ENCODE results near the gene LAP3.
"Not testable (repeated sequence)": the region's sequence is repeated elsewhere in the genome, so short reads cannot be mapped to it uniquely, and the experiment has no call there.

The LAP3 gene

GRCh38 chr4:17554568-17554967 lies 22.4 kb upstream of the LAP3 start:
- Mint-ChIP-seq H3K27ac (no peak overlapping the region), H3K4me1 (ENCODE audit: low read depth) (peaks cover 5% of the 10 kb centered on the region), H3K36me3 (ENCODE audit: low read depth) (no peaks in the 10 kb centered on the region), H3K27me3 (ENCODE audit: low read depth) (peaks cover 24% of the 10 kb centered on the region), H3K9me3 (no peaks in the 10 kb centered on the region), H3K4me3 (no peak overlapping the region)
- DNase-seq (ENCODE audit: low spot score) = no peak

- H3K27ac Mint-ChIP-seq = no peak overlapping the region
- H3K4me1 Mint-ChIP-seq (ENCODE audit: low read depth) = peaks cover 5% of the 10 kb centered on the region
- H3K27me3 Mint-ChIP-seq (ENCODE audit: low read depth) = peaks cover 22% of the 10 kb centered on the region
- no peaks in the 10 kb centered on the region for H3K9me3 Mint-ChIP-seq
- H3K36me3 Mint-ChIP-seq (ENCODE audit: low read depth) = no peaks in the 10 kb centered on the region
- DNase-seq (ENCODE audit: low spot score) = no peak
- no peak overlapping the region for H3K4me3 Mint-ChIP-seq
Measured at GRCh38 chr4:17556498-17556897, 20.5 kb upstream of the LAP3 start.

DNA sequence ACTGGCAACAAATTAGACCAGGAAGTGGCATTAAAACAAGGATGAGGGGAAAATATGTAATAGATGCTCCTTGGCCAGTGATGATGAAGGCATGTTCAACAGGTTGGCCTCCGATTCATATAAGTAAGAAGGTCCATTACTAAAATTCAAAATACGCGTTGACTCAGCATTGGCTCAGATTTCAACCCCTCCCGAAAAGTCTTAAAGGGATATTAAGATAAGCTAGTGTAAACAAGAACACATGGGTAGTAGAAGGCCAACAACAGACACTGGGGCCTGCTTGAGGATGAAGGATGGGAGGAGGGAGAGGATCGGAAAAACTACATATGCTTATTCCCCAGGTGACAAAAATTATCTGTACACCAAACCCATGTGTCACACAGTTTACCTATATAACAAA lies 19.1 kb upstream of the LAP3 start:
- Mint-ChIP-seq H3K9me3 (no peaks in the 10 kb centered on the region), H3K36me3 (ENCODE audit: low read depth) (no peaks in the 10 kb centered on the region), H3K4me3 (no peak overlapping the region), H3K27me3 (ENCODE audit: low read depth) (peaks cover 14% of the 10 kb centered on the region), H3K27ac (no peak overlapping the region), H3K4me1 (ENCODE audit: low read depth) (peaks cover 5% of the 10 kb centered on the region)
- DNase-seq (ENCODE audit: low spot score) = no peak

GRCh38 chr4:17558941-17559708 lies 17.9 kb upstream of the LAP3 start:
- no peaks in the 10 kb centered on the region for H3K36me3 Mint-ChIP-seq (ENCODE audit: low read depth)
- peaks cover 5% of the 10 kb centered on the region for H3K4me1 Mint-ChIP-seq (ENCODE audit: low read depth)
- no peak overlapping the region for H3K27ac Mint-ChIP-seq
- peaks cover 14% of the 10 kb centered on the region for H3K27me3 Mint-ChIP-seq (ENCODE audit: low read depth)
- no peak overlapping the region for H3K4me3 Mint-ChIP-seq
- DNase-seq (ENCODE audit: low spot score) = no peak
- H3K9me3 Mint-ChIP-seq = no peaks in the 10 kb centered on the region

GRCh38 chr4:17559709-17560048 lies 17.3 kb upstream of the LAP3 start:
- H3K27me3 Mint-ChIP-seq (ENCODE audit: low read depth) = peaks cover 15% of the 10 kb centered on the region
- H3K27ac Mint-ChIP-seq = no peak overlapping the region
- no peak for DNase-seq (ENCODE audit: low spot score)
- H3K36me3 Mint-ChIP-seq (ENCODE audit: low read depth) = no peaks in the 10 kb centered on the region
- no peak overlapping the region for H3K4me3 Mint-ChIP-seq
- no peaks in the 10 kb centered on the region for H3K9me3 Mint-ChIP-seq
- peaks cover 3% of the 10 kb centered on the region for H3K4me1 Mint-ChIP-seq (ENCODE audit: low read depth)

GRCh38 chr4:17560065-17560673 lies 16.8 kb upstream of the LAP3 start:
- peaks cover 11% of the 10 kb centered on the region for H3K27me3 Mint-ChIP-seq (ENCODE audit: low read depth)
- no peak overlapping the region for H3K4me3 Mint-ChIP-seq
- no peak for DNase-seq (ENCODE audit: low spot score)
- H3K36me3 Mint-ChIP-seq (ENCODE audit: low read depth) = no peaks in the 10 kb centered on the region
- no peak overlapping the region for H3K27ac Mint-ChIP-seq
- no peaks in the 10 kb centered on the region for H3K4me1 Mint-ChIP-seq (ENCODE audit: low read depth)
- H3K9me3 Mint-ChIP-seq = no peaks in the 10 kb centered on the region

DNA sequence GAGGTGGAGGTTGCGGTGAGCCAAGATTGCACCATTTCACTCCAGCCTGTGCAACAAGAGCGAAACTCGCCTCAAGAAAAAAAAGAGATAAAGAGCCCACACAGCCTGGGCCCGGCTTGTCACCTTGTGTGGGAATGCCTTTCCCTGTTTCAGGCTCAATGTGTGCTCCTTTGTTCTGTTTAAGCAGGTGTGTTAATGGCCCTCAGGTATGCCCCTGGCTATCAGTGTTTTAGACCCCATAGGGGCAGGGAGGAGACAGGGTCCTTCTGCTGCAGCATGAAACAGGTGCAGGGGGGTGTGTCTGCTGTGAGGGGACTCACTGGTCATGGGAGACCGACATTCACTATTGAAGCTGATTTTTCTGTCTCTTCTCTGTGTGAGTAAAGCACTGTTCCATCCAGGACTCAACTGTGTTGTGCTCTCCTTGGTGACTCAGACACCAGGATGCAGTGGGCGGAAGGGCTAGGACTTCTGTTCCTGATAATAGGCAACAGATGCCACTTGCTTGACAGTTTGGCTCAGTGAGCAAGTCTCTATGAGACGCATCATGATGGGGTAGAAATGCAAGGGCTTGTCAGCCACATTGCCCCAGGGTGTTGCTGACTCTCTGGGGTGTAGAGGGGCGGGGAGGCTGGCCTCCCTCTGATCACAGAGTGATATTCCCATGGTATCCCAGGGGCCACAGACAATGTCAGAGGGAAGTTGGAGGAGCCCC lies 15.6 kb upstream of the LAP3 start:
- no peak overlapping the region for H3K27ac Mint-ChIP-seq
- H3K4me3 Mint-ChIP-seq = no peak overlapping the region
- DNase-seq (ENCODE audit: low spot score) = no peak
- no peaks in the 10 kb centered on the region for H3K4me1 Mint-ChIP-seq (ENCODE audit: low read depth)
- H3K9me3 Mint-ChIP-seq = no peaks in the 10 kb centered on the region
- peaks cover 7% of the 10 kb centered on the region for H3K27me3 Mint-ChIP-seq (ENCODE audit: low read depth)
- H3K36me3 Mint-ChIP-seq (ENCODE audit: low read depth) = no peaks in the 10 kb centered on the region

GRCh38 chr4:17562157-17562556 lies 14.8 kb upstream of the LAP3 start:
- H3K9me3 Mint-ChIP-seq = no peaks in the 10 kb centered on the region
- H3K27me3 Mint-ChIP-seq (ENCODE audit: low read depth) = peaks cover 5% of the 10 kb centered on the region
- DNase-seq (ENCODE audit: low spot score) = no peak
- no peaks in the 10 kb centered on the region for H3K4me1 Mint-ChIP-seq (ENCODE audit: low read depth)
- no peaks in the 10 kb centered on the region for H3K36me3 Mint-ChIP-seq (ENCODE audit: low read depth)
- H3K4me3 Mint-ChIP-seq = no peak overlapping the region
- no peak overlapping the region for H3K27ac Mint-ChIP-seq

- Mint-ChIP-seq H3K4me1 (ENCODE audit: low read depth) (no peaks in the 10 kb centered on the region), H3K9me3 (no peaks in the 10 kb centered on the region), H3K4me3 (no peak overlapping the region), H3K27ac (no peak overlapping the region), H3K36me3 (ENCODE audit: low read depth) (no peaks in the 10 kb centered on the region), H3K27me3 (ENCODE audit: low read depth) (peaks cover 4% of the 10 kb centered on the region)
- no peak for DNase-seq (ENCODE audit: low spot score)
Measured at GRCh38 chr4:17565846-17566245, 11.2 kb upstream of the LAP3 start.

DNA sequence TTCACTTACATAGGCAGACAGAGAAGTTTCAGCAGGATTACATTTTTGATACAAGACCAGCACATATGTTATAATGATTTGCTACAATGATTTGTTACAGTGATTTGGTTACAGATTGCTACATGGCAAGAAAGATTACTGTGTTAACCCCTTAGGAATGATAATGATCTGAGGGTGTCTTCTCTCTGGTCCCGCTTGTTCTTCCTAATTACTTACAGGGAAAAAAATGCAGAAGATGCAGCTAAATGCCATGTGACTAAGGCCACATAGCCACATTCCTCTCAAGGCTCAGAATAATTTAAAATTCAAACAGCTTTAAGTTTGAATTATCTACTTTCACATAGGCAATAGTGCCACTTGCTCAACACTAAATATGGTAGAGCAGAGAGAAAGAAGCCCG lies 9.7 kb upstream of the LAP3 start:
- DNase-seq (ENCODE audit: low spot score) = no peak
- H3K4me1 Mint-ChIP-seq (ENCODE audit: low read depth) = no peaks in the 10 kb centered on the region
- H3K36me3 Mint-ChIP-seq (ENCODE audit: low read depth) = no peaks in the 10 kb centered on the region
- H3K27ac Mint-ChIP-seq = no peak overlapping the region
- no peaks in the 10 kb centered on the region for H3K9me3 Mint-ChIP-seq
- no peak overlapping the region for H3K4me3 Mint-ChIP-seq
- H3K27me3 Mint-ChIP-seq (ENCODE audit: low read depth) = peaks cover 4% of the 10 kb centered on the region

- no peaks in the 10 kb centered on the region for H3K27me3 Mint-ChIP-seq (ENCODE audit: low read depth)
- H3K4me1 Mint-ChIP-seq (ENCODE audit: low read depth) = peaks cover 9% of the 10 kb centered on the region
- no peak overlapping the region for H3K4me3 Mint-ChIP-seq
- peaks cover 5% of the 10 kb centered on the region for H3K36me3 Mint-ChIP-seq (ENCODE audit: low read depth)
- H3K27ac Mint-ChIP-seq = no peak overlapping the region
- DNase-seq (ENCODE audit: low spot score) = no peak
- H3K9me3 Mint-ChIP-seq = no peaks in the 10 kb centered on the region
Measured at GRCh38 chr4:17574206-17574605, 2.8 kb upstream of the LAP3 start.

- not testable (repeated sequence) for H3K9me3 Mint-ChIP-seq; H3K36me3 Mint-ChIP-seq (ENCODE audit: low read depth); H3K27ac Mint-ChIP-seq; H3K27me3 Mint-ChIP-seq (ENCODE audit: low read depth); H3K4me3 Mint-ChIP-seq; DNase-seq (ENCODE audit: low spot score)
- peaks cover 15% of the 10 kb centered on the region for H3K4me1 Mint-ChIP-seq (ENCODE audit: low read depth)
Measured at GRCh38 chr4:17575177-17575576, 1.8 kb upstream of the LAP3 start.

- Mint-ChIP-seq H3K9me3 (no peaks in the 10 kb centered on the region), H3K27ac (peak overlapping the region; percentile 98), H3K4me3 (peak overlapping the region; percentile 94), H3K4me1 (ENCODE audit: low read depth) (peaks cover 17% of the 10 kb centered on the region), H3K27me3 (ENCODE audit: low read depth) (no peaks in the 10 kb centered on the region), H3K36me3 (ENCODE audit: low read depth) (peaks cover 22% of the 10 kb centered on the region)
- peak; percentile 27 for DNase-seq (ENCODE audit: low spot score)
Measured at GRCh38 chr4:17577665-17578481, 875 bp downstream of the LAP3 start.

GRCh38 chr4:17578482-17578891 lies 1.5 kb downstream of the LAP3 start:
- Mint-ChIP-seq H3K27me3 (ENCODE audit: low read depth) (no peaks in the 10 kb centered on the region), H3K27ac (peak overlapping the region; percentile 98), H3K9me3 (no peaks in the 10 kb centered on the region), H3K36me3 (ENCODE audit: low read depth) (peaks cover 28% of the 10 kb centered on the region), H3K4me1 (ENCODE audit: low read depth) (peaks cover 17% of the 10 kb centered on the region), H3K4me3 (peak overlapping the region; percentile 94)
- DNase-seq (ENCODE audit: low spot score) = no peak
